HepG2 (cell line): Measurements from ENCODE around the gene RBM34. TPM values are rescaled to one million over a fixed set of nuclear protein-coding genes. Genes with fewer than 3 reads are reported as not detected.

Source experiments
- ATF4 ChIP-seq, 2 experiments: fragments of 450-650 bp in 1 of 2; sonication (generic) in 1 of 2; formaldehyde crosslinking; IDR thresholded peaks; 2 replicates each; pipeline versions ENCODE4 v1.5.0 to v1.8.0; 2020 to 2022; ENCODE audit warnings: mild to moderate bottlenecking in 1 of 2, missing genetic modification reagents in 1 of 2
- DMAP1 ChIP-seq: IDR thresholded peaks from 2 replicates; pipeline ENCODE4 v1.6.1; 2016
- ETS1 ChIP-seq: sonication (generic); formaldehyde crosslinking; IDR thresholded peaks from 2 replicates; pipeline ENCODE4 v1.4.0; 2020; ENCODE audit warnings: missing genetic modification reagents
- FOXA3 ChIP-seq: IDR thresholded peaks from 2 replicates; pipeline ENCODE4 v1.6.1; 2016; ENCODE audit warnings: missing genetic modification reagents, missing compliant biosample characterization
- GFI1 ChIP-seq: sonication (generic); formaldehyde crosslinking; IDR thresholded peaks from 2 replicates; pipeline ENCODE4 v1.5.0; 2020; ENCODE audit warnings: missing genetic modification reagents, mild to moderate bottlenecking, borderline replicate concordance
- HNF4A ChIP-seq: sonication (generic); formaldehyde crosslinking; IDR thresholded peaks from 2 replicates; pipeline ENCODE4 v1.4.0; 2020; ENCODE audit warnings: missing genetic modification reagents
- KDM5A ChIP-seq: fragments of 200-600 bp; sonication (generic); IDR thresholded peaks from 2 replicates; pipeline ENCODE4 v1.7.0; 2018; ENCODE audit warnings: antibody characterized with exemption, mild to moderate bottlenecking, low read length, borderline replicate concordance
- MED8 ChIP-seq: sonication (generic); formaldehyde crosslinking; IDR thresholded peaks from 2 replicates; pipeline ENCODE4 v1.8.1; 2023; ENCODE audit warnings: mild to moderate bottlenecking, missing genetic modification reagents; ENCODE audit not compliant: insufficient replicate concordance
- NFKB2 ChIP-seq: sonication (generic); formaldehyde crosslinking; IDR thresholded peaks from 2 replicates; pipeline ENCODE4 v1.4.0; 2020; ENCODE audit warnings: missing genetic modification reagents, borderline replicate concordance
- PPARG ChIP-seq: conservative IDR thresholded peaks from 2 replicates; pipeline ENCODE4 v1.6.1; 2016; ENCODE audit warnings: missing biosample characterization, missing genetic modification reagents
- RXRA ChIP-seq: sonication (generic); formaldehyde crosslinking; IDR thresholded peaks from 2 replicates; pipeline ENCODE4 v1.5.1; 2020; ENCODE audit warnings: missing genetic modification reagents
- SCMH1 ChIP-seq: sonication (generic); formaldehyde crosslinking; IDR thresholded peaks from 2 replicates; pipeline ENCODE4 v1.9.0; 2021; ENCODE audit warnings: missing genetic modification reagents, mild to moderate bottlenecking, borderline replicate concordance
- SSRP1 ChIP-seq: IDR thresholded peaks from 2 replicates; pipeline ENCODE4 v1.6.1; 2016; ENCODE audit warnings: control low read depth
- UBTF ChIP-seq: sonication (generic); formaldehyde crosslinking; IDR thresholded peaks from 2 replicates; pipeline ENCODE4 v1.4.0; 2020; ENCODE audit warnings: mild to moderate bottlenecking, missing genetic modification reagents
- ZBTB33 ChIP-seq: sonication (generic); formaldehyde crosslinking; IDR thresholded peaks from 2 replicates; pipeline ENCODE4 v1.4.0; 2020; ENCODE audit warnings: missing genetic modification reagents
- ZNF10 ChIP-seq: sonication (generic); formaldehyde crosslinking; IDR thresholded peaks from 2 replicates; pipeline ENCODE4 v1.4.0; 2020; ENCODE audit warnings: mild to moderate bottlenecking, low read depth, missing genetic modification reagents, borderline replicate concordance
- ZNF12 ChIP-seq: sonication (generic); formaldehyde crosslinking; IDR thresholded peaks from 2 replicates; pipeline ENCODE4 v1.5.0; 2020; ENCODE audit warnings: missing genetic modification reagents
- ZNF260 ChIP-seq: sonication (generic); formaldehyde crosslinking; IDR thresholded peaks from 2 replicates; pipeline ENCODE4 v1.4.0; 2020; ENCODE audit warnings: missing genetic modification reagents, low read depth, mild to moderate bottlenecking, borderline replicate concordance
- ZNF30 ChIP-seq: sonication (generic); formaldehyde crosslinking; IDR thresholded peaks from 2 replicates; pipeline ENCODE4 v1.5.0; 2020; ENCODE audit warnings: mild to moderate bottlenecking, missing genetic modification reagents
- ZNF510 ChIP-seq: sonication (generic); formaldehyde crosslinking; IDR thresholded peaks from 2 replicates; pipeline ENCODE4 v1.4.0; 2020; ENCODE audit warnings: low read depth, mild to moderate bottlenecking, missing genetic modification reagents
- ZNF709 ChIP-seq: sonication (generic); formaldehyde crosslinking; IDR thresholded peaks from 2 replicates; pipeline ENCODE4 v1.5.0; 2020; ENCODE audit warnings: mild to moderate bottlenecking, missing genetic modification reagents
- ZNF891 ChIP-seq: sonication (generic); formaldehyde crosslinking; IDR thresholded peaks from 2 replicates; pipeline ENCODE4 v1.5.0; 2020; ENCODE audit warnings: mild to moderate bottlenecking, missing genetic modification reagents
- polyA plus RNA-seq, 8 experiments: library from polyadenylated mRNA; depleted of rRNA in 3 of 8; stranded (reverse) in 7 of 8; unstranded in 1 of 8; fragments of >200 nt; fragmentation: Illumina TruSeq in 4 of 8; extraction: Trizol in 4 of 8; gene quantifications; 2 replicates each; pipeline versions ENCODE4 v1.2.1 to v1.2.3, GENCODE V29; 2011 to 2016; ENCODE audit warnings: low read depth in 4 of 8, missing spikeins in 1 of 8, mixed read lengths in 1 of 8; ENCODE audit not compliant: insufficient read depth in 1 of 8
- total RNA-seq, 5 experiments: library from RNA; depleted of rRNA; stranded (reverse); fragments of >200 nt; fragmentation: Illumina TruSeq; extraction: Trizol; gene quantifications; 2 replicates each; pipeline ENCODE4 v1.2.3, GENCODE V29; 2016; ENCODE audit warnings: low read depth in 1 of 5

The RBM34 gene
- total and polyA plus RNA-seq, 2 of the 13 experiments (the other 11 are each of a cell fraction or from before 2014, with no cell fraction given): 34.7 to 73.0 TPM

- TF ChIP-seq ZBTB33 (CRISPR knock-in tag): 0 out of 2 replicates have a peak, but pooled peaks have one; percentile 9
- no peak for TF ChIP-seq MED8 (CRISPR knock-in tag)
- no peak for TF ChIP-seq ZNF10
- peak; percentile 27; the same call in 1 of the 2 replicates for TF ChIP-seq SSRP1
- TF ChIP-seq ZNF709 (CRISPR knock-in tag): peak; percentile 71; the same call in 1 of the 2 replicates
- TF ChIP-seq ETS1 (CRISPR knock-in tag): no peak
- no peak; the same call in 1 of the 2 replicates for TF ChIP-seq HNF4A (CRISPR knock-in tag)
- peak; percentile 86; the same call in 1 of the 2 replicates for TF ChIP-seq NFKB2 (CRISPR knock-in tag)
- peak; percentile 74 for TF ChIP-seq FOXA3
- TF ChIP-seq ZNF12 (CRISPR knock-in tag): peak; percentile 97
- TF ChIP-seq SCMH1 (CRISPR knock-in tag): no peak
- TF ChIP-seq UBTF (CRISPR knock-in tag): peak; percentile 92
- 0 out of 2 replicates have a peak, but pooled peaks have one; percentile 36 for TF ChIP-seq ZNF30
- peak in 1 of 2 experiments; percentile 77; a peak in 2 of 4 replicates for TF ChIP-seq ATF4 (CRISPR knock-in tag; IDR thresholded peaks at IDR 0.05)
- 0 out of 2 replicates have a peak, but pooled peaks have one; percentile 19 for TF ChIP-seq ZNF260 (CRISPR knock-in tag)
- peak; percentile 76 for TF ChIP-seq KDM5A
- TF ChIP-seq RXRA: peak; percentile 76
- TF ChIP-seq DMAP1: peak; percentile 93; the same call in 1 of the 2 replicates
- TF ChIP-seq PPARG (CRISPR knock-in tag): peak; percentile 58; the same call in 1 of the 2 replicates
- TF ChIP-seq ZNF891: peak; percentile 96
- TF ChIP-seq ZNF510 (CRISPR knock-in tag): peak; percentile 64; the same call in 1 of the 2 replicates
- no peak; the same call in 1 of the 2 replicates for TF ChIP-seq GFI1 (CRISPR knock-in tag)
Observed at GRCh38 chr1:235128456-235129328, 32.4 kb downstream of the RBM34 start, which contains the start of gene TOMM20 (continued).
